ACC112 (cell line): ENCODE measurements around the gene SLC37A1.
"Not testable (repeated sequence)": the region's sequence is repeated elsewhere in the genome, so short reads cannot be mapped to it uniquely, and the experiment has no call there.

Experiments
- H2AFZ ChIP-seq: fragments of 200-600 bp; sonication (generic); one replicate; pipeline ENCODE4 v1.6.0; 2017; ENCODE audit warnings: antibody characterized with exemption, low read length; ENCODE audit not compliant: unreplicated experiment
- H3K27ac ChIP-seq: fragments of 200-600 bp; sonication (generic); 2 replicates; pipeline ENCODE4 v1.5.1; 2014; ENCODE audit warnings: low read depth, mild to moderate bottlenecking, antibody characterized with exemption, low read length, moderate library complexity
- H3K27me3 ChIP-seq: fragments of 200-600 bp; sonication (generic); 2 replicates; pipeline ENCODE4 v1.6.1; 2014; ENCODE audit warnings: mild to moderate bottlenecking, antibody characterized with exemption, low read length, moderate library complexity, mixed read lengths; ENCODE audit not compliant: insufficient read depth
- H3K36me3 ChIP-seq: fragments of 200-600 bp; sonication (generic); 2 replicates; pipeline ENCODE4 v1.6.1; 2016; ENCODE audit warnings: mild to moderate bottlenecking, antibody characterized with exemption, low read length, moderate library complexity, mixed read lengths; ENCODE audit not compliant: insufficient read depth
- H3K4me1 ChIP-seq: fragments of 200-600 bp; sonication (generic); one replicate; pipeline ENCODE4 v1.6.1; 2016; ENCODE audit warnings: low read length, mixed read lengths; ENCODE audit not compliant: insufficient read depth, unreplicated experiment, control insufficient read depth
- H3K4me3 ChIP-seq: fragments of 200-600 bp; sonication (generic); 2 replicates; pipeline ENCODE4 v1.5.1; 2014; ENCODE audit warnings: mild to moderate bottlenecking, low read depth, low read length
- H3K79me2 ChIP-seq: fragments of 200-600 bp; sonication (generic); one replicate; pipeline ENCODE4 v1.6.0; 2016; ENCODE audit warnings: low read length; ENCODE audit not compliant: control insufficient read depth, unreplicated experiment, insufficient read depth

SLC37A1 gene

GRCh38 chr21:42513151-42513984, at the start of gene SLC37A1:
Gene SLC37A1, plus strand, starts transcription at chr21:42513852. Its CDS starts 4,603 bp downstream, at chr21:42518455.
- H2AFZ ChIP-seq, result peak within 1 kb of the TSS; percentile 92
- peak within 1 kb of the TSS; percentile 86 for H3K4me3 ChIP-seq
- no peaks in the 10 kb centered on the region for H3K27me3 ChIP-seq
- H3K27ac ChIP-seq, result no peak within 1 kb of the TSS
- peaks cover 9% of the 10 kb centered on the region for H3K4me1 ChIP-seq
- no peaks in the 10 kb centered on the region for H3K36me3 ChIP-seq
- no peaks in the 10 kb centered on the region for H3K79me2 ChIP-seq

- no peak overlapping the region for H2AFZ ChIP-seq
- no peaks in the 10 kb centered on the region for H3K4me1 ChIP-seq
- H3K27me3 ChIP-seq, result peaks cover 26% of the 10 kb centered on the region
- H3K27ac ChIP-seq, result no peak overlapping the region
- H3K4me3 ChIP-seq, result no peak overlapping the region
- H3K36me3 ChIP-seq, result no peaks in the 10 kb centered on the region
- no peaks in the 10 kb centered on the region for H3K79me2 ChIP-seq
Observed at GRCh38 chr21:42463861-42464515, 49.7 kb upstream of the SLC37A1 start.

- H3K36me3 ChIP-seq, result no peaks in the 10 kb centered on the region
- no peak overlapping the region for H3K27ac ChIP-seq
- no peaks in the 10 kb centered on the region for H3K79me2 ChIP-seq
- H3K4me3 ChIP-seq, result no peak overlapping the region
- H2AFZ ChIP-seq, result no peak overlapping the region
- peaks cover 26% of the 10 kb centered on the region for H3K27me3 ChIP-seq
- no peaks in the 10 kb centered on the region for H3K4me1 ChIP-seq
Observed at GRCh38 chr21:42465008-42465802, 48.4 kb upstream of the SLC37A1 start.

GRCh38 chr21:42465803-42466127, 47.9 kb upstream of the SLC37A1 start:
- Histone ChIP-seq H2AFZ (no peak overlapping the region), H3K79me2 (no peaks in the 10 kb centered on the region), H3K27me3 (peaks cover 26% of the 10 kb centered on the region), H3K4me1 (no peaks in the 10 kb centered on the region), H3K27ac (no peak overlapping the region), H3K36me3 (no peaks in the 10 kb centered on the region), H3K4me3 (no peak overlapping the region)

- H2AFZ ChIP-seq, result no peak overlapping the region
- peaks cover 16% of the 10 kb centered on the region for H3K27me3 ChIP-seq
- H3K4me1 ChIP-seq, result no peaks in the 10 kb centered on the region
- no peaks in the 10 kb centered on the region for H3K79me2 ChIP-seq
- no peak overlapping the region for H3K4me3 ChIP-seq
- H3K36me3 ChIP-seq, result no peaks in the 10 kb centered on the region
- no peak overlapping the region for H3K27ac ChIP-seq
Observed at GRCh38 chr21:42466700-42467099, 47.0 kb upstream of the SLC37A1 start.

GRCh38 chr21:42467140-42467983, 46.3 kb upstream of the SLC37A1 start:
- Histone ChIP-seq H3K4me1 (no peaks in the 10 kb centered on the region), H3K27ac (no peak overlapping the region), H3K4me3 (no peak overlapping the region), H3K36me3 (no peaks in the 10 kb centered on the region), H3K27me3 (peaks cover 14% of the 10 kb centered on the region), H2AFZ (no peak overlapping the region), H3K79me2 (no peaks in the 10 kb centered on the region)

GRCh38 chr21:42468491-42469131, 45.0 kb upstream of the SLC37A1 start:
- Histone ChIP-seq H3K4me1 (peaks cover 2% of the 10 kb centered on the region), H3K36me3 (no peaks in the 10 kb centered on the region), H3K27me3 (peaks cover 9% of the 10 kb centered on the region), H2AFZ (no peak overlapping the region), H3K27ac (no peak overlapping the region), H3K4me3 (no peak overlapping the region), H3K79me2 (no peaks in the 10 kb centered on the region)

- H3K4me3 ChIP-seq, result no peak overlapping the region
- H3K36me3 ChIP-seq, result no peaks in the 10 kb centered on the region
- peaks cover 9% of the 10 kb centered on the region for H3K27me3 ChIP-seq
- H2AFZ ChIP-seq, result no peak overlapping the region
- H3K79me2 ChIP-seq, result no peaks in the 10 kb centered on the region
- no peak overlapping the region for H3K27ac ChIP-seq
- H3K4me1 ChIP-seq, result peaks cover 9% of the 10 kb centered on the region
Observed at GRCh38 chr21:42469272-42469671, 44.4 kb upstream of the SLC37A1 start.

- not testable (repeated sequence) for H3K27me3 ChIP-seq, H3K36me3 ChIP-seq
Observed at GRCh38 chr21:42469726-42470125, 43.9 kb upstream of the SLC37A1 start.

GRCh38 chr21:42471206-42471605, 42.4 kb upstream of the SLC37A1 start:
- no peak overlapping the region for H3K4me3 ChIP-seq
- H3K27me3 ChIP-seq, result peaks cover 9% of the 10 kb centered on the region
- H3K4me1 ChIP-seq, result peaks cover 14% of the 10 kb centered on the region
- no peak overlapping the region for H3K27ac ChIP-seq
- H3K79me2 ChIP-seq, result no peaks in the 10 kb centered on the region
- no peak overlapping the region for H2AFZ ChIP-seq
- H3K36me3 ChIP-seq, result no peaks in the 10 kb centered on the region

More at GRCh38 chr21:42469726-42470125, 43.9 kb upstream of the SLC37A1 start:
- H3K4me3 ChIP-seq, H2AFZ ChIP-seq, H3K79me2 ChIP-seq, H3K27ac ChIP-seq: not testable (repeated sequence)
- peaks cover 13% of the 10 kb centered on the region for H3K4me1 ChIP-seq
